Endothelial cell (in vitro differentiated cells): ENCODE data around the gene COX10. TPM values are rescaled to one million over a fixed set of nuclear protein-coding genes. Genes with fewer than 3 reads are reported as not detected.

Experiments
- DNase-seq: peaks from one replicate; pipeline ENCODE4 v3.0.0; 2021; ENCODE audit warnings: low spot score
- H3K27ac Mint-ChIP-seq: one replicate; pipeline ENCODE4 v1.8.0; 2021; ENCODE audit warnings: mixed read lengths, inconsistent platforms; ENCODE audit not compliant: unreplicated experiment
- H3K27me3 Mint-ChIP-seq: one replicate; pipeline ENCODE4 v1.8.0; 2021; ENCODE audit warnings: mild to moderate bottlenecking, moderate library complexity, mixed read lengths, inconsistent platforms; ENCODE audit not compliant: unreplicated experiment
- H3K36me3 Mint-ChIP-seq: one replicate; pipeline ENCODE4 v1.8.0; 2021; ENCODE audit warnings: mild to moderate bottlenecking, low read depth, mixed read lengths, inconsistent platforms; ENCODE audit not compliant: unreplicated experiment
- H3K4me1 Mint-ChIP-seq: one replicate; pipeline ENCODE4 v1.8.0; 2021; ENCODE audit warnings: mild to moderate bottlenecking, mixed read lengths, inconsistent platforms; ENCODE audit not compliant: unreplicated experiment
- H3K4me3 Mint-ChIP-seq: one replicate; pipeline ENCODE4 v1.8.0; 2021; ENCODE audit warnings: mild to moderate bottlenecking, mixed read lengths, inconsistent platforms; ENCODE audit not compliant: unreplicated experiment
- H3K9me3 Mint-ChIP-seq: one replicate; pipeline ENCODE4 v1.8.0; 2021; ENCODE audit warnings: mixed read lengths, inconsistent platforms; ENCODE audit not compliant: unreplicated experiment
- CTCF ChIP-seq: fragments of 200-600 bp; sonication (generic); IDR thresholded peaks from one replicate; pipeline ENCODE4 v1.5.0; 2021; ENCODE audit warnings: antibody characterized with exemption; ENCODE audit not compliant: unreplicated experiment
- total RNA-seq: library from RNA; stranded (reverse); fragmentation: NEBNext Ultra II Directional; extraction: Animal tissue kit (Norgen Biotek cat#: 25700); gene quantifications from one replicate; pipeline ENCODE4 v1.2.1, GENCODE V29; 2021; ENCODE audit not compliant: unreplicated experiment

The COX10 gene
- total RNA-seq, 1 donor from 2014 or later = 12.5 TPM

DNA sequence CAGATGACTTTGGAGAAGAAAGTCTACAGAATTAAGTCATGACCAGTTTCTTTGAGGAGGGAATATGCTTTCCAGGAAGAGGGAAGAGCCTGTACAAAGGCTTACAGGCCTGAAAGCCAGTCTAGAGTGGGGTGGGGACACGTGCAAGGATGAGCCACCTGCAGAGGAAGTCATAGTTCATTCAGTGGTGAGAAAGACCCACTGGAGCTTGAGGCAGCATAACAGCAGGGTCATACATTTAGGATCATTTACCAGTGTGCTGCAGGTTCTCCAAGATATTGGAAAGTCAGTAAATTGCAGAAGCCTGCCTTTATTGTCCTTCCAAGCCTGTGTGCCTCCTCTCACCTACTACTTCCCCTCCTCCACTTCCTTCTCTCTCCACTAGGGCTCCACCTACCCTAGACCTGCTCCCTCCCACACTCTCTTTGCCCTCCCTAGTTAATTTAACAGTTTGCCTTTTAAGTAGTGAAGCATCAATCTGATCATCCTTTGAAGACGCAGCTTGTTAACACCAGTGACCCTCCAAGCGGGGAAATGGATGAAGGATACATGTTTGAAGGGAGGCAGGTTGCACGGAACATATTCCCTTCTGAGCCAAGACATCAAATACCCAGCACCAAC, 127.2 kb downstream of the COX10 start:
- peak; percentile 23 for TF ChIP-seq CTCF
- no peak overlapping the region for H3K4me3 Mint-ChIP-seq
- H3K27ac Mint-ChIP-seq = no peak overlapping the region
- peaks cover 16% of the 10 kb centered on the region for H3K4me1 Mint-ChIP-seq
- no peaks in the 10 kb centered on the region for H3K27me3 Mint-ChIP-seq
- H3K36me3 Mint-ChIP-seq = no peaks in the 10 kb centered on the region
- no peaks in the 10 kb centered on the region for H3K9me3 Mint-ChIP-seq
- DNase-seq = no peak

GRCh38 chr17:14197057-14197456, 127.8 kb downstream of the COX10 start:
- Mint-ChIP-seq H3K27ac (no peak overlapping the region), H3K4me1 (peaks cover 16% of the 10 kb centered on the region), H3K27me3 (no peaks in the 10 kb centered on the region), H3K4me3 (no peak overlapping the region), H3K9me3 (no peaks in the 10 kb centered on the region), H3K36me3 (no peaks in the 10 kb centered on the region)
- DNase-seq = no peak
- no peak for TF ChIP-seq CTCF

DNA sequence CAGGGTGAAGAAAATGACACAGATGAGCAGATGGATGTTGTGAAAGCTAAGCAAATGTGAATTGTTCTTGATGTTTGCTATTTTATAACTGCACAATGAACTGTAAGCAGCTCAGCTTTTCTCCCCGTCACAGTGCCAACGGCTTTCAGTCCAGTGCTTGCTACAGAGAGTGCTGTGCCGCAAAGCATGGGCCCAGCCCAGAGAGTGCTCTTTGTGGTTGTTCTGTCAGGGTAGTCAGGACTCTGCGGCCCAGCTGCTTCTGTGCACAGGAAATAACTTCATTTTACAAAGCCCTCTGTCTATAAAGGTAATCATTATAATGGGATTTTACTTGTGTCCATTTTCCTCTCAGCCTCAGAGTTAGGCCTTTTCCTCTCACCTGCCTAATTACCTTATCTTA, 128.3 kb downstream of the COX10 start:
- Mint-ChIP-seq H3K9me3 (no peaks in the 10 kb centered on the region), H3K27ac (no peak overlapping the region), H3K4me3 (no peak overlapping the region), H3K36me3 (no peaks in the 10 kb centered on the region), H3K4me1 (peaks cover 16% of the 10 kb centered on the region), H3K27me3 (no peaks in the 10 kb centered on the region)
- TF ChIP-seq CTCF = no peak
- no peak for DNase-seq

DNA sequence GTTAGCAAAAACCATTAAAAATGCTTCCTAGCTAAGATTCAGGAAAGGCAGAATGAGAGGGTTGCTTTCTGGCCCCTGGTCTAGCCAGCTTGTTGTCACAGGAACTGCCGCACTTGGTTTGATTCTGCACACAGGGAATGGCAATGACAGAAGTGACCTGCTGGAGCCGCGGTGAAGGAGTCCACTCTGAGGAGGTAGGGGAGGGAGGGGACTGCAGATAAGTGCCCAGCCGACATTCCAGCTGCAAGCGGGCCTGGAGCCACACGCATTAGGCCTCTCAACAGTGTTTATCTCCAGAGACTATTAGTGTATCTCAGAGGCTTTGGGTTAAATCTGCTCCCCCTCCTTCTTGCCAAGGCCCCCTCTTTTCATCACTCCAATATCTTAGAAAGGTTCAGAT, 128.7 kb downstream of the COX10 start:
- no peak overlapping the region for H3K27ac Mint-ChIP-seq
- H3K4me1 Mint-ChIP-seq = peaks cover 16% of the 10 kb centered on the region
- no peak for TF ChIP-seq CTCF
- H3K9me3 Mint-ChIP-seq = no peaks in the 10 kb centered on the region
- no peak overlapping the region for H3K4me3 Mint-ChIP-seq
- H3K27me3 Mint-ChIP-seq = no peaks in the 10 kb centered on the region
- no peaks in the 10 kb centered on the region for H3K36me3 Mint-ChIP-seq
- no peak for DNase-seq

- H3K9me3 Mint-ChIP-seq = no peaks in the 10 kb centered on the region
- H3K27me3 Mint-ChIP-seq = no peaks in the 10 kb centered on the region
- TF ChIP-seq CTCF = no peak
- no peak overlapping the region for H3K27ac Mint-ChIP-seq
- DNase-seq = no peak
- H3K4me1 Mint-ChIP-seq = peaks cover 16% of the 10 kb centered on the region
- no peak overlapping the region for H3K4me3 Mint-ChIP-seq
- H3K36me3 Mint-ChIP-seq = no peaks in the 10 kb centered on the region
Measured at GRCh38 chr17:14198575-14198974, 129.3 kb downstream of the COX10 start.
